OCI-LY7 (cell line): Measurements from ENCODE around the gene TMEM212.

ENCODE experiments used
- EZH2phosphoT487 ChIP-seq: fragments of 200-600 bp; sonication (generic); IDR thresholded peaks from 2 replicates; pipeline ENCODE4 v1.6.1; 2018; ENCODE audit warnings: low read depth, borderline replicate concordance, mild to moderate bottlenecking, mixed run types, antibody characterized with exemption, low read length, moderate library complexity, mixed read lengths
- TF ChIP-seq, protein P1 (sequence below): fragments of 200-600 bp; sonication (generic); conservative IDR thresholded peaks from 2 replicates; pipeline ENCODE4 v1.5.1; 2014; ENCODE audit warnings: mild to moderate bottlenecking, antibody characterized with exemption, low read length, moderate library complexity, mixed read lengths

- TF ChIP-seq, protein P1, sequence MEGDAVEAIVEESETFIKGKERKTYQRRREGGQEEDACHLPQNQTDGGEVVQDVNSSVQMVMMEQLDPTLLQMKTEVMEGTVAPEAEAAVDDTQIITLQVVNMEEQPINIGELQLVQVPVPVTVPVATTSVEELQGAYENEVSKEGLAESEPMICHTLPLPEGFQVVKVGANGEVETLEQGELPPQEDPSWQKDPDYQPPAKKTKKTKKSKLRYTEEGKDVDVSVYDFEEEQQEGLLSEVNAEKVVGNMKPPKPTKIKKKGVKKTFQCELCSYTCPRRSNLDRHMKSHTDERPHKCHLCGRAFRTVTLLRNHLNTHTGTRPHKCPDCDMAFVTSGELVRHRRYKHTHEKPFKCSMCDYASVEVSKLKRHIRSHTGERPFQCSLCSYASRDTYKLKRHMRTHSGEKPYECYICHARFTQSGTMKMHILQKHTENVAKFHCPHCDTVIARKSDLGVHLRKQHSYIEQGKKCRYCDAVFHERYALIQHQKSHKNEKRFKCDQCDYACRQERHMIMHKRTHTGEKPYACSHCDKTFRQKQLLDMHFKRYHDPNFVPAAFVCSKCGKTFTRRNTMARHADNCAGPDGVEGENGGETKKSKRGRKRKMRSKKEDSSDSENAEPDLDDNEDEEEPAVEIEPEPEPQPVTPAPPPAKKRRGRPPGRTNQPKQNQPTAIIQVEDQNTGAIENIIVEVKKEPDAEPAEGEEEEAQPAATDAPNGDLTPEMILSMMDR: no peak
- no peak for TF ChIP-seq EZH2phosphoT487
Observed at GRCh38 chr3:171862392-171862791, 19.2 kb downstream of the TMEM212 start.
